Stimulated activated CD8-positive, alpha-beta memory T cell treated with anti-CD3 and anti-CD28 coated beads, Interleukin-7, amount 100 ng/mL, for 4 hours (primary cell): ENCODE data around the gene ETV6.

Source experiments
- DNase-seq, 2 donors: peaks; one replicate each; pipeline ENCODE4 v3.0.0-alpha.2; 2020; ENCODE audit warnings: low read depth in 2 of 2

ETV6 gene

DNA sequence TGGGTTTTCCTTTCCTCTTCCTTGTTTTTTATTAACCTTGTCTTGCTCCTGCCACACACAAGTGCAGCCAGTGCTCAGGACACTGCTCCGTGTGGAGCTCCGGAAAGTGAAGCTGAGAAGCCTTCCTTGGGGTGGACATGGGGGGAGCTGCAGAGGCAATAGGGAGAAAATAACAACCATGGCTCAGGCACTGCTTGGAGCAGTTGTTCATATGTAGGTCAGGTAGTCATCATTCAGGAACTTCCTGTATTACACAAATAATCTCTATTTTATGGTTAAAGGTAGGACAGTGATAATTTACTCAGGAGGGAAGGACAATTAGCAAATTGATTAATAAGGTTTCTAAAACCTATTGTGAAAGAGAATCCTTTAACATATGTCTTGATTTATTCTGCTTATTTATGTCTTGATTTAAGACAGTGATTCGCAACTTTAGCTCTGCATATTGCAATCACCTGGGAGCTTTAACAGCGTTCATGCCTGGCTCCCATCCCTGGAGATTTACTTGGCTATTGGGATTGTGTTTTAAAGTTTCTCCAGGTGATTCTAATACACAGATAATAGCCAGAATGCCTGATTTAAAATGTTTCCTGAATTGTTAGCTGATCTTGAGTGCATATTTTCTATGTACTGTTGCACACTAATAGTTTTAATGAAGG lies 92.1 kb downstream of the ETV6 start:
- DNase-seq = no peak

DNA sequence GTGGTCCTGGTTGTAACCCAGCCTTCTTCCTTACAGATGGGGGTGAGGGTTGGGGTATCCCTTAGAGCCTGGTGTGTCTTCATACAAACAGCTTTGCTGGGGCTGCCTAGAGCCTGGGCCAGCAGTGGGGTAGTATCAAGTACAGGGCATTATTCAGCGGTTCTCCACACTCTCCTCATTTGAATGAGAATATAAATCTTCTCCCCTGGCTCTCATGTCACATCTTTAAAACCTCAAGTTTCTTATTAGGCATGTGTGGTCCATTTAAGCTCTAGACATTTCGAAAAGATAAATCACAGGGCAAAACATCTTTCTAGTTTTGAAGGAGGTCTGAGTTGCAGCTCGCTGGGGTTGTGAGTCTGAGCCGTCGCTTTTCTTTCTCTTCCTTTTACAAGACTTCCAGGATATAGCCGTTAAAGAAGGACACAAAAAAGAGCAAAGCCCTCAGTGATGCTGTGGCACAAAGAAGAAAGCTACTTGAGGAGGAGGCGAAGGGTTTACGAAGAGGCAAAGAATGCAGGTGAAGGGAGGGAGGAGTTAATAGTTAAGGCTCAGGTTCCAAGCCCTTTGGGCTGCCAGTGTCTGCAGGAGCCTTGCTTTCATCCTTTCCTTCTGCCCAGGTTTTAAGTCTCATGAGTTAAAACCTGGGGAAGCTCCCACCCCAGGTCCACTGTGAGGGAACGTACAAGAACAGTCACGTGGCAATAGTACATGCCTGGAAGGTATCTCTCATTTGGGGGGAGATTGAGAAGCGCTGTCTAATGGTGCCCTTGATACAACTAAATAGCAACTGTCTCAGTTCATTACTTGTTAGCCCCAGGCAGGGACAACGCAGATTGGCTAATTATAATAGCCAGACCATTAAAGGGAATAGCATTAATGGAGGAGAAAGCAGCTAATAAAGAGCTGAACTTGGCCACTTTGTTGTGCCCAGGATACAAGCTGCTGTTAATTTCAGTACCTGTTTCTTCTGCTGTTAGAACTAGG lies 94.2 kb downstream of the ETV6 start:
- no peak for DNase-seq

DNA sequence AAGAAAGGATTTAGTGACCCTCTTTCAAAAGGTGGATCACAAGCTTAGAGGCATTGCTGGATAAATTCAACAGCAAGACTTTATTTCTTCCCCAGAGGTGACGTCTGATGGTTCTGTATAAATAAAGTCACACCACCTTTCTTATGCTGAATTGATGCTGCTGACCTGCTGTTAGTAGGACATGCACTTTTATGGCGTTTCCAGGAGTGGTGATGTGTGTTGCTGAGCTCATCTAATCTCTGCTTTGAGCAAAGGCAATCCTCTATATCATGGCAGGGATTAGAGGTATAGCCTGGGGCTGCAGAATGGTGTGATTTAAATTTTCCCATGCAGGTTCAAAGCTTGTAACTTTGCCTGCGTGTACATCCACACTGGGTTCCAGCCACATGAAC lies 94.9 kb downstream of the ETV6 start:
- no peak for DNase-seq

DNA sequence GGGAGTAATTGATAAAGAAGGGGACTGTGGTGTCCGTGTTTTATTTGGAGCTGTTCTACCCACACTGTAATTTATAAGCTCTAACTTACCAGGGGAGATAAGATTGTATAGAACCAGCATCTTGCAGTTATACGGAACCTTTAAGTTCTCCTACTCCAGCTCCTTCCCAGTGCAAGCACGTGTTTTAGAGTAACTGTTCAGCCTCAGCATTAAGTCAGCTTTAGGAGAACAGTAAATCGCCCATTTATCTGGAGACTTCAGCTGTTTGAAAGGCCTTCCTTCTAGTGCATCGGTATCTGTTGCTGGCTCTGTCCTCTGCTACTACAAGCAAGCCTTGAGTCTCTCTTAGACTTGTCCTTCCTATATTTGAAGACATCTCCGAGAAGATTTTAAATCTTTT lies 95.6 kb downstream of the ETV6 start:
- DNase-seq = no peak

DNA sequence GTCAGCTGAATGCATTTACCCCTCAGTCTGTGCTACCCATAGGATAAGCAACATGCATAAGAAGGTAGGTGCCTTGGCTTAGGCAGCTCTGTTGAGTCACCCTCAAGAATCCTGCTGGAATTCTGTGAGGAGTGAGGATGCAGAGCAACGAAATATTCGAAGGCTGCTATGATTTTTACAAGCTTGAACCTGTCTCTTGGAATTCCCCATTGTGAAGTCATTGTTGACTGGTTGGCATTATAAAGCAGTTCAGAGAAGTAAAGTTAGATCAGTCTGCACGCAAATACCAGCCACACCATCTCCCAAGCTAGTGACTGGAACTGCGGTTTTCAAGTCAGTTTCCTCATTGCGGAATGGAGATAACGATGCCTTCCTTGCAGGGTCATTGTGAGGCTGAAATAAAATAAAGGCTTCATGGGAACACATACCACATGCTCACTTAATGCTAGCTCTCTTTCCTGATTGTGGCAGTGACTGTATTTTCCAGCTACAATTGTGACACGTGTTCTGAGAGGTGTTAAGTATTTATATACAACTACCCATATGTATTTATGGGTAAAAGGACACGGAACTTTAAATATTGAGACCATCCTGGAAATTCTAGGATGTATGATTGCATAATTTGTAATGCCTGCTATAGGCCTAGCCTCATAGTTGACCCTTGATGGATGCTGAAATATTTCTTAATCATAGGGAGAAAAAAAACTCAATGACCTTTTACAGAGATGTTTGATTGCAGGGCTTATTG lies 96.7 kb downstream of the ETV6 start:
- DNase-seq = no peak

DNA sequence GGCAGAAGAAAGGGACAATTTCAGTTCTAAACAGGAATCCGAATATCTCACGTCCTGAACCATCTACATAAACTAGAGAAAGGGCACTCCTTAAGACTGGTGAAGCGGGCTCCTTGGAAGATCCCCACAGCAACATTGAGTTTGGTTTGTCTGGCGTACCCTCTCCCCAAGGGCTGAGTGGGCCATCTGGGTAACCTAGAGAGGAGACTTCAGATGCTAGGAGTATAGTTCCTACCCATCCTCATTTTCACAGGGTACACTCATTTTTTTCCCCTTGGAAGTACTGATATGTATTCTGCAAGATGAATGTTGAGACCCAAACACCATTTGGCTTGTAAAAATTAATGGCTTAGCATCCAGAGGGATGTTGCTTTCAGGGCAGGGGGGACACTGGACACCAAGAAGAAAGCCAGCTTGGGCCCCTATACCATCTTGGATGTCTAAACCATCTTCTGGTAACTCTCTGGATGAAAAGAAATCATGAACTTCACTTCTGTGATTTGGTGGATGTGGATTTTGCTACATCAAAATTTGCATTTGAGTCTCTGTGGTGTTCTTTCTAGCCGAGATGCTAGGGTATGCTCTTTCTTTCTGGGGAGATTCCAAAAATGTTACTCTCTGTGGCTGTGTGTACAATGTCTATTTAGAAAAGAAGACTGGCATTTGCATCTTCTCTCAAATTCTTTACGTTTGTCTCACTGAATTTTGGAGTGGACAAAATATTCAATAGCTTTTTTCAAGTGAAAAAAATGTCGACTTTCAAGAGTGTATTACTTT lies 97.7 kb downstream of the ETV6 start:
- DNase-seq = no peak

DNA sequence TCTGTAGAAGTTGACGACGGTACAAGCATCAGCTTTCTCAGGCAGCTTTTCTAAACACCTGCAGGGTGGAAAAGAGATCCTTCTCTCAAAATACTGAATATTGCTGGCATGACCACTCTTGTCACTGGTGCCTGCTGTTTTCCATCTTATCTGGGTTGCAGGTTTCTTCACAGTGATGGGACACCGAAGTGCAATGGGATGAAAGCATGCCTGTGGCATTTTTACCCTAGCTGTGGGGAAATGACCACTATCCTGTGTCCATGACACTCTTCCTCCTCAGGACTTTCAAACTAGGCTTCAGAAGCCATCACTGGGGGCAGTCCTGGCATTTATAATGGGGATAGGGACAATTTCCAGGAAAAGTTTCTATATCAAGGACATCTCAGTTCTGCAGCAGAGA lies 98.5 kb downstream of the ETV6 start:
- no peak for DNase-seq

DNA sequence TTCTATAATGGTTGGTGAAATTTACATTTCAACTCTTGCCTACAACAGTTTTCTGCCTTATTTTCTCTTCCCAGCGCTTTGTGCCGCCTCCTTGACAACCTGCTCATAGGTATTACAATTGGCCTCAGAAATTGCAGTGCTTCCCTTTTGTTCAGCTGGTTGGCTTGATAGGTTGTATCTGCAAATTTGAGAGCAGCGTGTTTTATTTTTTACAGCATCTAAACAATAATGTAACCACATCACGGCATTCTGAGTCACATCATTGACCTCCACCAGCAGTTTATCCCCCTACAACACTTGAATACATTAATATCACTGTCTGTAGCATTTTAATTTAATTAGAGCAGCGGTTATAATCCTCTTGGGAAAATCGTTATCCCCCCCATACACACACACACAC lies 99.4 kb downstream of the ETV6 start:
- DNase-seq = no peak

DNA sequence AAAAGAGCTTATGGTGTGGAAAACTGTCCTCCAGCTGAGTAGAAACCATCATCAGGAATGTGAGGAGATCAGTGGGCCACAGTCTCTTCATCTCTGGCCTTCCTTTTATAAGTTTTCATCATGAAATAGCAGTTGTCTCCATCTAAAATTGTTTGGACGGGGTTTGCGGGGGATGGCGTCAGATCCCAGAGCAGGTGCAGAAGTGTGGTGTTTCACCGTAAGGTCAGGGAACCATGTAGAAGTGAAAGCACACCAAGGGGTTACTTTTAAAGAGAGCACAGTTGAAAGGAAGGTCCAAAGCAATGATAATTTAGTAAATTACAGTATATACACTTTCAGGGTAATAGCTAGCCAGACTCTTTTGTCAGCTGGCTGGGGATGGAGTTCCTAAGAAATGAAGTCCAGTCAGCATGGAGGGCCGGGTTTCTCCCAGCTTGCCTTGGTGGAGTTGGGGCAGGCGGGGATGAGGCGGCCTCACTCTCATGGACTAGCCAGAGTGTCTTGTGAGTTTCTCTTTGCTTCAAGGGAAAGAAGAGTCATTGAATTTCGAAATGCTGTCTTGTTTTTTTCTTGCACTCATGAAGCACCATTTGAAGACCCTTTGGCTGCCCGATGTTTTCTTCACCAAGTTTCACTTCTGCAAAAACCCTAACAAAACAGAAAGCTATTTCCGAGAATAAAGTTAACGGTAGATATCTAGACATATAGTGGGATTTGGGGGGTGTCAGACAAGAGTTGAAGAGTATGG lies 100.6 kb downstream of the ETV6 start:
- no peak for DNase-seq

DNA sequence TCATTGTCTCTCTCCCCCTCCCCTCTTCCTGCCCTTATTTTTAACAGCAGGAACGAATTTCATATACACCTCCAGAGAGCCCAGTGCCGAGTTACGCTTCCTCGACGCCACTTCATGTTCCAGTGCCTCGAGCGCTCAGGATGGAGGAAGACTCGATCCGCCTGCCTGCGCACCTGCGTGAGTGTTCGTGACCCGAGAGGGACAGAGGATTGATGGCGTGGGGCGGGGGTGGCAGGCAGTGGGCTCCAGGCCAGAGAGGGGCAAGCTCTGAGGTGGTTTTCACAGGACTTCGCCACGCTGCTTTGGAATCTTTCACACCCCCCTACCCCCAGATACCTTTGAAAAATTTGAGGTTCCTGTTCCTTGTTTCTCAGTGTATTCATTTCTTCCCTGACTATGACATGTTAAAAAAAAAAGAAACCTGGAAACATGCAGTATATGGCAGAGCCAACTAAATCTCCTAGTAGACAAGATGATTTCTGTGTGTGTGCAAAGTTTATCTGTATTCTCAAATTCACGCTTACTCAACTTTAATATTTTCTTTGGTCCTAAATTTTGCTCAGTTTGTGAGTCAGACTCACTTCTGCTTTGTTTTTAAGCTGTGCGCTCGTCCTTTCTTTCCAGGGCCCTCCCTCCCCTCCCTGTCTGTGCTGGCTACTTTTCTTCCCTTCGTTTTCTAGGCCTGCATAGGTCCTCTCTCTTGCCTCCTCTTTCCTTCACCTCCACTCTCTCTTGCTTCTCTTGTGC lies 103.1 kb downstream of the ETV6 start:
- no peak for DNase-seq

DNA sequence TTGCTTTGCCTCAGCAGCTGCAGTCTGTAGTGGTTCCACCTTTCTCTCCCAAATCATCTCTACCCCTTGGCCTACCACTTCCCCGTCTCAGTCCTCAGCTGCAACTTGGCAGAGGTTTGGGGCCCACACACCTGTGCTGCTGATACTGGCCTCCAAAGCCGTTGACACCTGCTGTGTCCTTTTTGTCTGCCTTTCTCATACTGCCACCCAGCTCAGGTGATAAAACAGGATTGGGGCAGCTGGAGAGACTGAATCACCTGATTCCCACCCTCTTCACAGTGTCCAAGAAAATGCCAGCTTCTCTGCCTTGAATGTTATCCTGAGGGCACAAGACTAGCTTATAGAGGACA lies 103.7 kb downstream of the ETV6 start:
- no peak for DNase-seq

DNA sequence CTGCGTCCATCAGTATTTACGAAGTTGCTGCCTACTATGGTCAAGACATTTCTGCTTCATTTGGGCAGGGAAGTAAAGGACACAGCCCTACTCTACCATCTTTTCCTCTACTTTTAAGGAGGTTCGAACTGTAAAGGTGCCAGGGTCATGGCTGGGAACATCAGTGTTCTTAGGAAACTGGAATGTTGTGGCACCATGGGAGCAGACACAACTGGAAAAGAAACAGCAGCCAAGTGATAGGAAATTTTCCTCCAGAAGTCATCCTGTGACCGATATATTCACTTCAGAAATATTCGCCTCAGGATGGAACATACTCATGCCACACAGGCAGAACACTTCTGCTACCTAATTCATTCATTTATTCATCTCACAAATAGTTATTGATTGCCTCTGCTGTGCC lies 104.4 kb downstream of the ETV6 start:
- no peak for DNase-seq

DNA sequence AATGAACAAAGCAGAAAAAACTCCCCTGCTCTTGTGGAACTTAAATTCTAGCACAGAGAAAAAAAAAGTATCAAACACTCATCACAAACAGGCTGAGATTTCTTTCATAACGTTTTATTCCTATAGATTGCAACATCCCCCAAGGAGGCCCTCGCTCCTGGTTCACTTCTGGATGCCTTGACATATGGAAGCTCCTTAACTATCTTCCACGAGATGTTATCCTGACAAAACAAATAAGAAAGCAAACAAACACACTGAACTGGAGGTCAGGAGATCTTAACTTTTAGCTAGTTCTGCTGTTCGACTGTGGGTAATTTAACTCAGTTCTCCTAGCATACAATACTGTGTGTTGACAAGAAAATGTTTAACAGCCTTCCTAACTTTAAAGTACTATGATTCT lies 104.8 kb downstream of the ETV6 start:
- DNase-seq = no peak

DNA sequence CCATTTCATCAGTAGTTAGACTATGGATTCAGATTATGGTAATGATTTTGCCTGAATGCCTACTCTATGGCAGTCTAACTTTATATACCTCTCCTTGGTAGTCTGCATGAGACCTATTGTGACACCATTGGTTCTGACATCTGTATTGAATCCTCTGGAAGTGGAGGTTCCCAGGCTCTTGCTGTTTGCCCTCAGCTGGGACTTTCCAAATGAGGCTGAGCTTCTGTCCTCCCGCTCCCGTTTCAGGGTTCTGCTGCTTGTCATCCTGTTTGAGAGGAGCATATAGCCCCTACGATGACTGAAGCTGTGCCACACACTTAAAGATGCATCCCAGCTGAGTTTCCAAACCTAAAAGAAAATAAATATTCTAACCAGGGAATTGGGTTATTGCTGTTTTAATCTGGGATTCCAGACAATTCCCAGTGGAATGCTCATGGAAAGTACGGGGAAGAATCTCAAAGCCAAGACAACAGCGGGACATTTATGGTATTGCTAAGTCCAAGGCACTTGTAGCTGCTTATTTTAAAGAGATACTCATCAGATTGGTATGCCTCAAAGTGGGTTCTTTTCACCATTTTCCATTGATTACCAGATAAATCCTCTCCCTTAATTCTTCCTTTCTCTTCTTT lies 105.9 kb downstream of the ETV6 start:
- DNase-seq = no peak

DNA sequence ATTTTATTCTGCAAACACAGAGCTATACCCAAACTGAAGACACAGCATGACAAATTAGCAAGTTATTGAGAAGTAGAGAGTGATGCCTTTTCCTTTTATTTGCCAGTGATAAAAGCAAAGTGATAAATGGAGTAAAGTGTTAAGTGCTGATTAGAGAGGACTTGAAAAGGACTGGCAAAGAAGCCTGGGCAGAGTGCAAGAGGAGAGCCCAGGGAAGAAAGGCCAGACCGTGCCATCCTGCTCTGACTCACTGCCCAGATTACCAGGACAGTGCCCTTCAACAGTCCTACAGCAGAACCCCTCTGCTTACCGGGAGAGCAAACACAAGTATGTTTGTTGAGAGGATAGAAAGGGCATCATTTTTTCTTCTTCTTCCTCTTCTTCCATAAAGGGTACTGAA lies 106.5 kb downstream of the ETV6 start:
- no peak for DNase-seq

DNA sequence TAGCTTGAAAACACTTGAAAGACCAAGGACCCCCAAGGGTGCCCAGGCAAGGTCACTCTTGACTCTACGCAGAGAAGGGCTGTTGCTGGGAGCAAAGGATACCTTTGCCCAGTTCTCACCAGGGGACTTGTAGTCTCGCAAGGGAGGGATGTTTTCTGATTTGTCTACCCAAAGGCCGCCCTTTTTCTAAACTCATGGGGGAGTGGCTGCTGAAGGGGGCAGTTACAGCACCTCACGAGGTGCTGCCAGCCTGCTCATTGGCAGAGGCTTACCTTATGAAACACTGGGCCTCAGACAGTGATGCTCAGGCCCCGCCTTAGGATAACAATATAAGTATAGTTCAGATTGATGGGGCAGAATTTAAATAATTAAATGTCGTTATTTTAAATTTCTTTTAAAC lies 107.0 kb downstream of the ETV6 start:
- no peak for DNase-seq

DNA sequence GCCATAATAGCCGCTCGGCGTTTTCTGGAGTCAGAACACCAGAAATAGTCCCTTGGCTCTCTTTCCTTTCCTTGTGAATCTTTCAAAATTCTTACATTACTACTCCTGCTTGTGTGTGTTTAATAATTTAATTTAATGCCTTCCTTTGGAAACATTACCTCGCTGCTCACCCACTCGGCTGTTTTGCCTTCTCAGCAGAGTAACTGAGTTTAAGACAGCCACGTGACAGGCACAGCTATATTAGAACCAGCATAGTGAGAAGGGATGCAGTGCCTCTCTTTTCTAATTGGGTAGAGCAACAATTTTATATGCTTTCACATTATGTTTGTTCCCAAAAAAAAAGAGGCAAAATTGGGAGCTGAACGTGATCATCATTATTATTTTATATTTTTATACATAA lies 107.6 kb downstream of the ETV6 start:
- DNase-seq = no peak

DNA sequence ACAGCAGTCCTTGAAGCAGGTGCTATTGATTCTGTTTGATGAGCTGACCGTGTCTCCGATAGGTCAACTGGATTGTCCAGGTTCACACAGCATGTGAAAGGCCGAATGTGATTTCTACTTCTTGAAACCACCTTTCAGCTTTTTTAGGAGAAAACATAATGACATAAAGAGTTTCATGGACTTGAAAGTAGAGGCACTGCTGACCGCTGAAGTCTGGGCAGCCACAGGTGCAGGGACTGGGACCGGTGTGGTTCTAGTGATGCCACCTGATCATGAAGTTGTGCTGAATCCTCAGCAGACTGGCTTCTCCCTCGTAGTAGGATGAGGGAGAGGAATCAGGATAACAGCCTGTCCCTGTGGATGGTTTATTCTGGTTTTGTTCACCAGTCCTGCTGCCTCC lies 108.1 kb downstream of the ETV6 start:
- DNase-seq = no peak

DNA sequence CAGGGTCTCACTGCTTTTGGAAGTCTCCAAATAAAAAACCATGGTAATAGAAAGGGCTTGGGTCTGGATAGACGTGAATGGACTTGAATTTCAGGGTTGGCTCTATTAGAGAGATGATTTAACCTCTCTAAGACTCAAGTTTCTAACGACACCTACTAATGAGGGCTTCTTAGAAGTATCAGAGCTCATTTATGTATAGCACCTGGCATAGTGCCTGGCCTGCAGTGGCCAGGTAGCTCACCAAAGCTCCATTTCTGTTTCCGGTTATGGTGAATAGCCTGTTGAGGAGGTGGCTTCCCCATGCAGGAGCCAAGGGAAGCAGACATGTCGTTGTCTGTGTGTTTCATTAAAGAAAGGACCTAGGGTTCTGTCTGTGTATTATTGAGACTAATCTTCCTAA lies 108.6 kb downstream of the ETV6 start:
- no peak for DNase-seq
